ENCODE data around the gene WDR37.

- TF ChIP-seq CTCF (IDR thresholded peaks at IDR 0.05), result no peak
- TF ChIP-seq ZFX (IDR thresholded peaks at IDR 0.05; ENCODE audit: borderline replicate concordance), result no peak
Observed at GRCh38 chr10:1141261-1141660, 85.1 kb downstream of the WDR37 start.
